ENCODE measurements around the gene TEKT1. TPM values are rescaled to one million over a fixed set of nuclear protein-coding genes. Genes with fewer than 3 reads are reported as not detected.
"Not testable (repeated sequence)": the region's sequence is repeated elsewhere in the genome, so short reads cannot be mapped to it uniquely, and the experiment has no call there.

The TEKT1 gene
- total RNA-seq, 1 donor from 2014 or later, result not detected

DNA sequence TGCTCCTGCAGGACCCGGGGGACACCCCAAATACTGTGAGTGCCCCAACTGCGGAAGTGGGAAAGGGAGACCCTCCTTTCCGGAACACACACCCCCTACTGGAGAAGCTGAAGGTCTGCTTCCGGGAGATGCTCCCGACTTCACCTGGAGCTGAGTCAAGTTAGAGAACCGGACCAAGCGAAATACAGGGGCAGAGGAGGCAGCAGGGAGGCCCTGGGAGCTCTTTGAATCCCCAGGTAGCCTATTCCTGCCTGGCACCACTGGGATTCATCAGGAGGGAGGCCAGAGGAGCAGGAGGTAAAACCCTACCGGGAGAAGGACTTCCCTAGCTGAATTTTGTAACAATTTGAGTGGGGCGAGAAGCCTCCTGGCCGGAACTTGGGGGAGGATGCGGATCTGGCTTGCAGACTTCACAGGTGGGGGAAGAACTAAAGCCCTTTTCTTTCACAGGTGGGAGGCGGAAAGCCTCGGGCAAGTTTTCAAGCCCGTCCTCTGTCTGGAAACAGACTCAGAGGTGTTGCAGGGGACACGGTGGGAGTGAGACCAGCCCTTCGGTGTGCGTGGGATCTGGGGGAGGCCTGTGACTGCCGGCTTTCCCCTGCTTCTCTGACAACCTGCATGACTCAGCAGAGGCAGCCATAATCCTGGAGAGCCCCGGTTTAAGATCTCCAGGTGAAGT is 22.4 kb upstream of the TEKT1 start:
- H3K36me3 ChIP-seq (ENCODE audit: control insufficient read depth, insufficient read depth, low read length), result no peaks in the 10 kb centered on the region
- H3K27me3 ChIP-seq (ENCODE audit: control insufficient read depth, insufficient read depth, low read length), result no peaks in the 10 kb centered on the region
- TF ChIP-seq, protein P1, sequence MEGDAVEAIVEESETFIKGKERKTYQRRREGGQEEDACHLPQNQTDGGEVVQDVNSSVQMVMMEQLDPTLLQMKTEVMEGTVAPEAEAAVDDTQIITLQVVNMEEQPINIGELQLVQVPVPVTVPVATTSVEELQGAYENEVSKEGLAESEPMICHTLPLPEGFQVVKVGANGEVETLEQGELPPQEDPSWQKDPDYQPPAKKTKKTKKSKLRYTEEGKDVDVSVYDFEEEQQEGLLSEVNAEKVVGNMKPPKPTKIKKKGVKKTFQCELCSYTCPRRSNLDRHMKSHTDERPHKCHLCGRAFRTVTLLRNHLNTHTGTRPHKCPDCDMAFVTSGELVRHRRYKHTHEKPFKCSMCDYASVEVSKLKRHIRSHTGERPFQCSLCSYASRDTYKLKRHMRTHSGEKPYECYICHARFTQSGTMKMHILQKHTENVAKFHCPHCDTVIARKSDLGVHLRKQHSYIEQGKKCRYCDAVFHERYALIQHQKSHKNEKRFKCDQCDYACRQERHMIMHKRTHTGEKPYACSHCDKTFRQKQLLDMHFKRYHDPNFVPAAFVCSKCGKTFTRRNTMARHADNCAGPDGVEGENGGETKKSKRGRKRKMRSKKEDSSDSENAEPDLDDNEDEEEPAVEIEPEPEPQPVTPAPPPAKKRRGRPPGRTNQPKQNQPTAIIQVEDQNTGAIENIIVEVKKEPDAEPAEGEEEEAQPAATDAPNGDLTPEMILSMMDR (IDR thresholded peaks at IDR 0.05; ENCODE audit: insufficient read depth, low read length, severe bottlenecking), result peak; percentile 61
- peak; percentile 56 for DNase-seq (ENCODE audit: low read depth)
- H3K4me3 ChIP-seq (ENCODE audit: low read depth, low read length), result peak overlapping the region; percentile 43
- no peak for FAIRE-seq

DNA sequence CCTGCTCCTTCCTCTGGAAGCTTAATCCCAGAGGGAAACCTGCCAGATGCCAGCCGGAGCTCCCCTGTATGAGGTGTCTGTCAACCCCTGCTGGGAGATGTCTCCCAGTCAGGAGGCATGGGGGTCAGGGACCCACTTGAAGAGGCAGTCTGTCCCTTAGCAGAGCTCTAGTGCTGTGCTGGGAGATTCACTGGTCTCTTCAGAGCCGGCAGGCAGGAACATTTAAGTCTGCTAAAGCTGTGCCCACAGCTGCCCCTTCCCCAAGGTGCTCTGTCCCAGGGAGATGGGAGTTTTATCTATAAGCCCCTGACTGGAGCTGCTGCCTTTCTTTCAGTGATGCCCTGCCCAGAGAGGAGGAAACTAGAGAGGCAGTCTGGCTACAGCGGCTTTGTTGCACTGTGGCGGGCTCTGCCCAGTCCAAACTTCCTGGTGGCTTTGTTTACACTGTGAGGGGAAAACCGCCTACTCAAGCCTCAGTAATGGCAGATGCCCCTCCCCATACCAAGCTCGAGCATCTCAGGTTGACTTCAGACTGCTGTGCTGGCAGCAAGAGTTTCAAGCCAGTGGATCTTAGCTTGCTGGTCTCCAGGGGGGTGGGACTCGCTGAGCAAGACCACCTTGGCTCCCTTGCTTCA is 17.1 kb upstream of the TEKT1 start:
- not testable (repeated sequence) for H3K27me3 ChIP-seq (ENCODE audit: control insufficient read depth, insufficient read depth, low read length); FAIRE-seq; H3K36me3 ChIP-seq (ENCODE audit: control insufficient read depth, insufficient read depth, low read length); H3K4me3 ChIP-seq (ENCODE audit: low read depth, low read length)
- peak; percentile 34 for DNase-seq (ENCODE audit: low read depth)

DNA sequence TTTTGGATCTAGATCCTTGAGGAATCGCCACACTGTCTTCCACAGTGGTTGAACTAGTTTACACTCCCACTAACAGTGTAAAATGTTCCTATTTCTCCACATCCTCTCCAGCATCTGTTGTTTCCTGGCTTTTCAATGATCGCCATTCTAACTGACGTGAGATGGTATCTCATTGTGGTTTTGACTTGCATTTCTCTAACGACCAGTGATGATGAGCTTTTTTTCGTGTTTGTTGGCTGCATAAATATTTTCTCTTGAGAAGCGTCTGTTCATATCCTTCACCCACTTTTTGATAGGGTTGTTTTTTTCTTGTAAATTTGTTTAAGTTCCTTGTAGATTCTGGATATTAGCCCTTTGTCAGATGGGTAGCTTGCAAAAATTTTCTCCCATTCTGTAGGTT is 14.6 kb upstream of the TEKT1 start:
- not testable (repeated sequence) for FAIRE-seq; H3K4me3 ChIP-seq (ENCODE audit: low read depth, low read length); H3K27me3 ChIP-seq (ENCODE audit: control insufficient read depth, insufficient read depth, low read length); DNase-seq (ENCODE audit: low read depth); H3K36me3 ChIP-seq (ENCODE audit: control insufficient read depth, insufficient read depth, low read length)

DNA sequence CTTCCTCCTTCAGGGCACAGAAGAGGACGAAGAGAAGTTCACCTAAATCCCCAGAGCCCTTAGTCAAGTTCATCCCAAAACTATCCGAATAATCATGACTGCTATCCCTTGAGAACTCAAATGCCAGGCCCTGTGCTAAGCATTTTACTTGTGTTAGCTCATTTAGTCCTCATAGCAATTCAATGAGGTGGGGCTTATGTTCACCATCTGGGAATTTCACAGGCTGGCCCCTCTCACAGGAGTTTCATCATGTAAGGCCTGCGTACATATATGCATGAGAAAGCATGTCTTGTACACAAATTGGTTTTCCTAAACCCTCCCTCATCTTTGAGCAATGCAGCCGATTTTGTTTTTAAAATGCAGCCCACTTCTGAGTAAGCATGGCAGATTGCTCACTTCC is 12.9 kb upstream of the TEKT1 start:
- not testable (repeated sequence) for DNase-seq (ENCODE audit: low read depth); H3K36me3 ChIP-seq (ENCODE audit: control insufficient read depth, insufficient read depth, low read length); FAIRE-seq; H3K27me3 ChIP-seq (ENCODE audit: control insufficient read depth, insufficient read depth, low read length); H3K4me3 ChIP-seq (ENCODE audit: low read depth, low read length)

DNA sequence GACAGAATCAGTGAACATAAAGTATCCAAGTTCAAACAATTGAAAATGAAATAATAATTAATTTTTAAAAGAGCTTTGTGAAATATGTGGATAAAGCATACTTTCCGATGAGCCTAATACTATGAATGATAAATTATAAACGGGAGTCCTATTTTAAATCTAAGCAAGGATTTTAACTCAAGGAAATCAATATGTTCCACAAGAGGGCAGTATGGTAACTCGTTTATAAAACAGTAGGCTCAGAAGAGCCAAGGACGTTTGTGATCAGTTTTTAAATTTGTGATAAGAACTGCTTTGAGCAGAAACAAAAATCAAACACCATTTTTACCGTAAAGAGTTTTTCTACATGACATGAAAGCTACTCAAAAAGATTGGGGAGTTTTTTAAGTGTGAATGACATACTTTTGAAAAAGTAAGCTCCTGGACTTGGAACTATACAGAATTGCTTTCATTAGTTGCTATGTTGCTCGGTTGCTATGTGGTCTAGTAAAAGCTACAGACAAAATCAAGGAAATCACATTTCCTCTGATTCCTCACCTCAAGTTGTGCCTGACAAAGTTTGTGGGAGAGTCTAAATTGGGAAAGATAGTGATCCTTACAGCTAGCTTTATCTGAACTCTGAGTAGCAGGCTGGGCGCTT is 11.8 kb upstream of the TEKT1 start:
- TF ChIP-seq, protein P1 (IDR thresholded peaks at IDR 0.05; ENCODE audit: insufficient read depth, low read length, severe bottlenecking), result peak; percentile 18
- FAIRE-seq (no peak), DNase-seq (ENCODE audit: low read depth) (peak; percentile 65)
- Histone ChIP-seq H3K4me3 (ENCODE audit: low read depth, low read length) (no peak overlapping the region), H3K36me3 (ENCODE audit: control insufficient read depth, insufficient read depth, low read length) (no peaks in the 10 kb centered on the region), H3K27me3 (ENCODE audit: control insufficient read depth, insufficient read depth, low read length) (peaks cover 2% of the 10 kb centered on the region)

DNA sequence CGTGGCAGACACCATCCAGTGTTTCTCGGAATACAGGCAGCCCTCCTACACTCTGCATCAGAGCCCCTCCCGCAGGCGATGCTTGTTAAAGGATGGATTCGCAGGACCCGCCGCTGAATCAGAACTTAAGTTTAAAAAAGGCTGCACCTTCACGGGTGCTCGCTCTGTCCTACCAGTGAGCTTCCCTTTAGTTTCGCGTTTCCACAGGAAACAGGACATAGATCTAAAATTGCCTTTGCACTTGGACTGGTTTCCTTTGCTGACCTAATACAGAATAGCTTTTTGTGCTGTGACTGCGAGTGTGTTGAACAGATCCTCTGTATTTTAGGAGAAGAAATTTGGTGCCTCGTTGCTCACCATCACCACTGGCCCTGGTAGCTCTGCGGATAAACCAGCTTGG is 10.2 kb upstream of the TEKT1 start:
- H3K36me3 ChIP-seq (ENCODE audit: control insufficient read depth, insufficient read depth, low read length); DNase-seq (ENCODE audit: low read depth); H3K4me3 ChIP-seq (ENCODE audit: low read depth, low read length); H3K27me3 ChIP-seq (ENCODE audit: control insufficient read depth, insufficient read depth, low read length): not testable (repeated sequence)
- FAIRE-seq, result peak; percentile 100

DNA sequence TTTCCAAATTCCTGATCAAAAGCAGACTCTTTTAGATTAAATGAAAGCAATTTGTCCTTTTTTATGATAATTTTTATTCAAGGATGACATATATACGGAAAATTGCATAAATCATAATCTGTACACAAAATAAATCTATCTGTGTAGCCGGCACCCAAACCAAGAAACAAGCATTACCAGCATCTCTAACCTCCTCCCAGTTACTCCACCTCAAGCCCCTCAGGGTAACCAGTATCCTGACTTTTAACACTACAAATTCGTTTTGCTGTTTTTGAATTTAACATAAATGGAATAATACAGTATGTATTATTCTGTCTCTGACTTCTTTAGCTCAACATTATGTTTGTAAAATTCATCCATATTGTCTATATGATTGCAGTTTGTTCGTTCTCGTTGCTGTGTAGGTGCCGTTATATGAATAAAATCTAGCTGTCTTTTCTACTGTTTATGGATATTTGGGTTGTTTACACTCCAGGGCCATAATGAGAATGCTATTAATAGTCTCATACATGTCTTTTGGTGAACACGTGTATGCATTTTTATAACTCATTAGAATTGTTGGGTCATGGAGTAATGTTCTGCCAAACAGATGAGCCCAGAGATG is 1.0 kb downstream of the TEKT1 start:
- DNase-seq (ENCODE audit: low read depth) (no peak), FAIRE-seq (no peak)
- Histone ChIP-seq H3K36me3 (ENCODE audit: control insufficient read depth, insufficient read depth, low read length) (no peaks in the 10 kb centered on the region), H3K27me3 (ENCODE audit: control insufficient read depth, insufficient read depth, low read length) (peaks cover 4% of the 10 kb centered on the region), H3K4me3 (ENCODE audit: low read depth, low read length) (no peak overlapping the region)
- TF ChIP-seq, protein P1 (IDR thresholded peaks at IDR 0.05; ENCODE audit: insufficient read depth, low read length, severe bottlenecking), result no peak

Measured in bronchial epithelial cell (primary cell).